Neural progenitor cell (in vitro differentiated cells): Measurements from ENCODE around the gene UNC45B.
"Not testable (repeated sequence)": the region's sequence is repeated elsewhere in the genome, so short reads cannot be mapped to it uniquely, and the experiment has no call there.

Source experiments
- EZH2 ChIP-seq: fragments of 200-600 bp; sonication (generic); IDR thresholded peaks from 2 replicates; pipeline ENCODE4 v1.6.1; 2017; ENCODE audit warnings: antibody characterized with exemption, mild to moderate bottlenecking, moderate library complexity
- EZH2phosphoT487 ChIP-seq: fragments of 200-600 bp; sonication (generic); IDR thresholded peaks from 2 replicates; pipeline ENCODE4 v1.6.1; 2017; ENCODE audit warnings: antibody characterized with exemption
- TF ChIP-seq, protein P1 (sequence below): fragments of 200-600 bp; sonication (generic); IDR thresholded peaks from 2 replicates; pipeline ENCODE4 v1.5.1; 2017; ENCODE audit warnings: antibody characterized with exemption, mild to moderate bottlenecking

DNA sequence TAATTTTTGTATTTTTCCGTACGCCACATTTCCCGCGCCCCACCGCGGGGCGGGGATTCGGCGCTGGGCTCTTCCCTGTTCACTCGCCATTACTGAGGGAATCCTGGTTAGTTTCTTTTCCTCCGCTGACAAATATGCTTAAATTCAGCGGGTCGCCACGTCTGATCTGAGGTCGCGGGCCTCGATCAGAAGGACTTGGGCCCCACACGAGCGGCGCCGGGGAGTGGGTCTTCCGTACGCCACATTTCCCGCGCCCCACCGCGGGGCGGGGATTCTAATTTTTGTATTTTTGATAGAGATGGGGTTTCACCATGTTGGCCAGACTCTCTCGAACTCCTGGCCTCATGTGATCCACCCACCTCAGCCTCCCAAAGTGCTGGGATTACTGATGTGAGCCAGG lies 3.5 kb downstream of the UNC45B start:
- TF ChIP-seq, protein P1, sequence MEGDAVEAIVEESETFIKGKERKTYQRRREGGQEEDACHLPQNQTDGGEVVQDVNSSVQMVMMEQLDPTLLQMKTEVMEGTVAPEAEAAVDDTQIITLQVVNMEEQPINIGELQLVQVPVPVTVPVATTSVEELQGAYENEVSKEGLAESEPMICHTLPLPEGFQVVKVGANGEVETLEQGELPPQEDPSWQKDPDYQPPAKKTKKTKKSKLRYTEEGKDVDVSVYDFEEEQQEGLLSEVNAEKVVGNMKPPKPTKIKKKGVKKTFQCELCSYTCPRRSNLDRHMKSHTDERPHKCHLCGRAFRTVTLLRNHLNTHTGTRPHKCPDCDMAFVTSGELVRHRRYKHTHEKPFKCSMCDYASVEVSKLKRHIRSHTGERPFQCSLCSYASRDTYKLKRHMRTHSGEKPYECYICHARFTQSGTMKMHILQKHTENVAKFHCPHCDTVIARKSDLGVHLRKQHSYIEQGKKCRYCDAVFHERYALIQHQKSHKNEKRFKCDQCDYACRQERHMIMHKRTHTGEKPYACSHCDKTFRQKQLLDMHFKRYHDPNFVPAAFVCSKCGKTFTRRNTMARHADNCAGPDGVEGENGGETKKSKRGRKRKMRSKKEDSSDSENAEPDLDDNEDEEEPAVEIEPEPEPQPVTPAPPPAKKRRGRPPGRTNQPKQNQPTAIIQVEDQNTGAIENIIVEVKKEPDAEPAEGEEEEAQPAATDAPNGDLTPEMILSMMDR = not testable (repeated sequence)
- TF ChIP-seq EZH2, EZH2phosphoT487: not testable (repeated sequence)
